H1 (cell line): ENCODE data around the gene NMRK1. TPM values are rescaled to one million over a fixed set of nuclear protein-coding genes. Genes with fewer than 3 reads are reported as not detected.

ENCODE experiments used
- BACH1 ChIP-seq: IDR thresholded peaks from 2 replicates; pipeline ENCODE4 v1.6.1; 2012; ENCODE audit warnings: low read length, improper control_type of control experiment
- CEBPB ChIP-seq: IDR thresholded peaks from 2 replicates; pipeline ENCODE4 v1.6.1; 2012; ENCODE audit warnings: low read depth, low read length
- CTCF ChIP-seq, 3 experiments: IDR thresholded peaks; 1 replicate in 2 of 3; 2 replicates in 1 of 3; pipeline versions ENCODE4 v1.5.1 to v1.6.1; 2011; ENCODE audit warnings: low read length in 3 of 3, mild to moderate bottlenecking in 3 of 3, inconsistent platforms in 2 of 3, low read depth in 1 of 3, moderate library complexity in 1 of 3; ENCODE audit not compliant: insufficient read depth in 1 of 3; ENCODE audit errors: control extremely low read depth in 1 of 3
- EGR1 ChIP-seq: IDR thresholded peaks from 2 replicates; pipeline ENCODE4 v1.6.1; 2011; ENCODE audit warnings: low read depth, low read length, borderline replicate concordance
- GABPA ChIP-seq: IDR thresholded peaks from 2 replicates; pipeline ENCODE4 v1.6.1; 2011; ENCODE audit warnings: mild to moderate bottlenecking, low read length, moderate library complexity, borderline replicate concordance; ENCODE audit not compliant: insufficient read depth
- KDM4A ChIP-seq: IDR thresholded peaks from one replicate; pipeline ENCODE4 v1.7.1; 2012; ENCODE audit warnings: low read depth, mild to moderate bottlenecking, moderate library complexity, low read length, inconsistent platforms; ENCODE audit not compliant: severe bottlenecking
- POLR2A ChIP-seq, 2 experiments: IDR thresholded peaks; 1 replicate in 1 of 2; 2 replicates in 1 of 2; pipeline ENCODE4 v1.6.1; 2011; ENCODE audit warnings: low read depth in 2 of 2, low read length in 2 of 2, mild to moderate bottlenecking in 2 of 2; ENCODE audit errors: control extremely low read depth in 1 of 2
- POLR2AphosphoS5 ChIP-seq: IDR thresholded peaks from 2 replicates; pipeline ENCODE4 v1.6.1; 2011; ENCODE audit warnings: low read depth, low read length
- RAD21 ChIP-seq, 2 experiments: IDR thresholded peaks in 1 of 2; conservative IDR thresholded peaks in 1 of 2; 2 replicates each; pipeline ENCODE4 v1.6.1; 2011; ENCODE audit warnings: low read depth in 2 of 2, low read length in 2 of 2, improper control_type of control experiment in 1 of 2, inconsistent platforms in 1 of 2, mild to moderate bottlenecking in 1 of 2, moderate library complexity in 1 of 2
- RBBP5 ChIP-seq: IDR thresholded peaks from 2 replicates; pipeline ENCODE4 v1.7.1; 2012; ENCODE audit warnings: low read depth, mild to moderate bottlenecking, inconsistent platforms, low read length, moderate library complexity, borderline replicate concordance
- RFX5 ChIP-seq: IDR thresholded peaks from 2 replicates; pipeline ENCODE4 v1.6.1; 2011; ENCODE audit warnings: low read depth, low read length, improper control_type of control experiment, borderline replicate concordance
- RXRA ChIP-seq: IDR thresholded peaks from 2 replicates; pipeline ENCODE4 v1.6.1; 2011; ENCODE audit warnings: low read depth, mild to moderate bottlenecking, low read length, moderate library complexity; ENCODE audit not compliant: insufficient read depth
- SIN3A ChIP-seq, 2 experiments: IDR thresholded peaks in 1 of 2; conservative IDR thresholded peaks in 1 of 2; 2 replicates each; pipeline ENCODE4 v1.6.1; 2011 to 2012; ENCODE audit warnings: low read length in 2 of 2, improper control_type of control experiment in 1 of 2, low read depth in 1 of 2, mild to moderate bottlenecking in 1 of 2
- SP4 ChIP-seq: IDR thresholded peaks from 2 replicates; pipeline ENCODE4 v1.6.1; 2012; ENCODE audit warnings: low read length, inconsistent platforms
- TAF7 ChIP-seq: optimal IDR thresholded peaks from 2 replicates; pipeline ENCODE3; 2011; ENCODE audit warnings: low read depth, mild to moderate bottlenecking, inconsistent platforms, low read length, moderate library complexity, borderline replicate concordance
- TBP ChIP-seq: IDR thresholded peaks from 2 replicates; pipeline ENCODE4 v1.6.1; 2011; ENCODE audit warnings: low read depth, low read length, improper control_type of control experiment
- TCF12 ChIP-seq: IDR thresholded peaks from 2 replicates; pipeline ENCODE4 v1.6.1; 2011; ENCODE audit warnings: low read depth, mild to moderate bottlenecking, low read length
- YY1 ChIP-seq: IDR thresholded peaks from 2 replicates; pipeline ENCODE4 v1.6.1; 2011; ENCODE audit warnings: low read depth, mild to moderate bottlenecking, low read length
- ZNF274 ChIP-seq: IDR thresholded peaks from 2 replicates; pipeline ENCODE4 v1.7.0; 2012; ENCODE audit warnings: low read length, borderline replicate concordance; ENCODE audit errors: extremely low read depth
- polyA plus RNA-seq, 7 experiments: library from polyadenylated mRNA; depleted of rRNA in 3 of 7; stranded (reverse) in 5 of 7; unstranded in 2 of 7; fragments of >200 nt in 5 of 7; fragments of 200-250 nt in 2 of 7; gene quantifications; 1 replicate in 5 of 7; 2 replicates in 1 of 7; 4 replicates in 1 of 7; pipeline versions ENCODE4 v1.2.1 to v1.2.3, GENCODE V29; 2011 to 2013; ENCODE audit warnings: missing spikeins in 2 of 7, mixed read lengths in 2 of 7
- total RNA-seq: library from RNA; stranded (reverse); fragmentation: NEBNext Ultra II Directional; extraction: Animal tissue kit (Norgen Biotek cat#: 25700); gene quantifications from 2 replicates; pipeline ENCODE4 v1.2.1, GENCODE V29; 2021

The NMRK1 gene
- total and polyA plus RNA-seq, 2 of the 8 experiments (the other 6 are each of a cell fraction or from before 2014, with no cell fraction given): 5.8 to 8.1 TPM

GRCh38 chr9:75027187-75028107 is 60.5 kb downstream of the NMRK1 start (continued):
- TF ChIP-seq RAD21 (IDR thresholded peaks at IDR 0.05 in 1 of 2, conservative IDR thresholded peaks at IDR 0.05 in 1 of 2; ENCODE audit: low read depth in 2 of 2, low read length in 2 of 2) (no peak), KDM4A (peak; percentile 62), RBBP5 (0 out of 2 replicates have a peak, but pooled peaks have one; percentile 89), CTCF (IDR thresholded peaks at IDR 0.05; ENCODE audit: control extremely low read depth in 1 of 3, insufficient read depth in 1 of 3, low read depth in 1 of 3, low read length in 3 of 3) (peak in 2 of 3 experiments; percentile 33 to 35; a peak in 3 of 4 replicates), YY1 (no peak), RFX5 (no peak), TCF12 (no peak), POLR2A (IDR thresholded peaks at IDR 0.05; ENCODE audit: control extremely low read depth in 1 of 2, low read depth in 2 of 2, low read length in 2 of 2) (no peak), GABPA (no peak), CEBPB (no peak), RXRA (no peak), BACH1 (no peak), SP4 (no peak), TAF7 (no peak), POLR2AphosphoS5 (no peak), SIN3A (conservative IDR thresholded peaks at IDR 0.05 in 1 of 2, IDR thresholded peaks at IDR 0.05 in 1 of 2; ENCODE audit: low read depth in 1 of 2, low read length in 2 of 2) (0 out of 4 replicates have a peak, but pooled peaks of 1 of the 2 experiments have one; percentile 0), EGR1 (no peak), TBP (no peak), ZNF274 (no peak)
